Measurements from ENCODE around the gene ACBD6.

- no peak for TF ChIP-seq REST (IDR thresholded peaks at IDR 0.05; ENCODE audit: insufficient read depth in 1 of 2, low read depth in 2 of 2, low read length in 1 of 2)
- TF ChIP-seq, protein P1, sequence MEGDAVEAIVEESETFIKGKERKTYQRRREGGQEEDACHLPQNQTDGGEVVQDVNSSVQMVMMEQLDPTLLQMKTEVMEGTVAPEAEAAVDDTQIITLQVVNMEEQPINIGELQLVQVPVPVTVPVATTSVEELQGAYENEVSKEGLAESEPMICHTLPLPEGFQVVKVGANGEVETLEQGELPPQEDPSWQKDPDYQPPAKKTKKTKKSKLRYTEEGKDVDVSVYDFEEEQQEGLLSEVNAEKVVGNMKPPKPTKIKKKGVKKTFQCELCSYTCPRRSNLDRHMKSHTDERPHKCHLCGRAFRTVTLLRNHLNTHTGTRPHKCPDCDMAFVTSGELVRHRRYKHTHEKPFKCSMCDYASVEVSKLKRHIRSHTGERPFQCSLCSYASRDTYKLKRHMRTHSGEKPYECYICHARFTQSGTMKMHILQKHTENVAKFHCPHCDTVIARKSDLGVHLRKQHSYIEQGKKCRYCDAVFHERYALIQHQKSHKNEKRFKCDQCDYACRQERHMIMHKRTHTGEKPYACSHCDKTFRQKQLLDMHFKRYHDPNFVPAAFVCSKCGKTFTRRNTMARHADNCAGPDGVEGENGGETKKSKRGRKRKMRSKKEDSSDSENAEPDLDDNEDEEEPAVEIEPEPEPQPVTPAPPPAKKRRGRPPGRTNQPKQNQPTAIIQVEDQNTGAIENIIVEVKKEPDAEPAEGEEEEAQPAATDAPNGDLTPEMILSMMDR (IDR thresholded peaks at IDR 0.05), result no peak
Measured at GRCh38 chr1:180488661-180489060, 13.7 kb downstream of the ACBD6 start.

Data from Panc1 (cell line).